Left lung (tissue), 10 donors: ENCODE data around the gene PARD6A. TPM values are rescaled to one million over a fixed set of nuclear protein-coding genes. Genes with fewer than 3 reads are reported as not detected.
A peak's percentile ranks its signal among the peaks of the same experiment; 100 is the strongest.

Experiments
- ATAC-seq: fragments of 200-7000 bp; cut with Tn5 transposase; one replicate; pipeline ENCODE4 v1.9.1; 2020; ENCODE audit warnings: moderate library complexity
- DNase-seq, 4 donors: peaks; one replicate each; pipeline ENCODE4 v3.0.0-alpha.2; 2013 to 2020
- H3K27ac ChIP-seq, 2 donors: fragments of 200-600 bp; sonication (generic) in 1 of 2; one replicate each; pipeline versions ENCODE4 v1.5.0 to v1.8.0; 2020 to 2021
- H3K27me3 ChIP-seq, 2 donors: fragments of 200-600 bp; sonication (generic) in 1 of 2; one replicate each; pipeline versions ENCODE4 v1.5.0 to v1.8.0; 2020 to 2021
- H3K36me3 ChIP-seq, 2 donors: fragments of 200-600 bp; sonication (generic) in 1 of 2; one replicate each; pipeline versions ENCODE4 v1.5.0 to v1.8.0; 2020 to 2021
- H3K4me1 ChIP-seq, 2 donors: fragments of 200-600 bp; one replicate each; pipeline ENCODE4 v1.8.0; 2021
- H3K4me3 ChIP-seq, 2 donors: fragments of 200-600 bp; sonication (generic) in 1 of 2; one replicate each; pipeline versions ENCODE4 v1.5.0 to v1.8.0; 2020 to 2021; ENCODE audit warnings: mild to moderate bottlenecking in 1 of 2
- H3K9me3 ChIP-seq, 2 donors: fragments of 200-600 bp; sonication (generic) in 1 of 2; one replicate each; pipeline versions ENCODE4 v1.5.0 to v1.8.0; 2020 to 2021
- CTCF ChIP-seq, 2 donors: fragments of 200-600 bp; sonication (generic) in 1 of 2; IDR thresholded peaks; one replicate each; pipeline versions ENCODE4 v1.5.0 to v1.8.0; 2021; ENCODE audit warnings: antibody characterized with exemption in 2 of 2
- intact Hi-C, 2 donors: fragments of 100-400 bp; cut with DNase I; formaldehyde crosslinking; loops; one replicate each; pipeline versions ENCODE4 v1.11.2 to v1.14.2; 2022
- polyA plus RNA-seq, 6 donors: library from polyadenylated mRNA; unstranded; fragments of 120-200 nt; gene quantifications; one replicate each; pipeline ENCODE4 v1.2.1, GENCODE V29; 2013; ENCODE audit not compliant: insufficient read length in 6 of 6
- total RNA-seq, 2 donors: library from RNA; stranded (reverse); fragmentation: NEBNext Ultra II Directional; extraction: Animal tissue kit (Norgen Biotek cat#: 25700); gene quantifications; one replicate each; pipeline ENCODE4 v1.2.1, GENCODE V29; 2021
- donor health status: DM: no; HTN: yes; CAD: no.
- donor health status: DM: no; HTN: no; CAD: no.

Gene PARD6A
- total and polyA plus RNA-seq, 8 donors = 1.4 to 4.1 (median 1.9) TPM

DNA sequence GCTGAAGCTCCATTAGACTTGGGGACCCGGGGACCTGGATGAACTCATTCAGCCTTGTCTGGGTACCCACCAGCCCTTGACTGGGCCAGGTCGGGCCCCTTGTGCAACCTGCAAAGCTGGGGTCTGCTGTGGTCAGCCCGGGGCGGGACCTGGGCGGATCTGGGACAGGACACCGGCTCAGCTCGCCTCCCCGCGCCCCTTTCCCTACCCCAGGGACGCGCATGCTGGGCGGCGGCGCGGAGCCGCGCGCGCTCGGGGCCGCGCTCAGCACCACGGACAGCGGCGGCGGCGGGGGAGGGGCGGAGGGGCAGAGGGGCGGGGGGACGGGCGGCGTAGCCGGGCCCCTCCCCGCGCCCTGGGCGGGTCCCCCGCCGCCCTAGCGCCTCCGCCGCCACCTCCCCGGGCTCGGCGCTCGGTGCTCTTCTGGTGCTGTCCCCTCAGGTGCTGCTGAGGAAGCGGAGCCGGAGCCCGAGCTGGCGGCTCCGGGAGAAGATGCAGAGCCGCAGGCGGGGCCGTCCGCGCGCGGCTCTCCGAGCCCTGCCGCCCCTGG lies 8.1 kb upstream of the PARD6A start:
- H3K36me3 ChIP-seq = peaks cover 0 to 17% of the 10 kb centered on the region in 2 donors
- H3K27me3 ChIP-seq = peaks cover 37 to 78% of the 10 kb centered on the region in 2 donors
- H3K4me3 ChIP-seq = peak overlapping the region in 1 of 2 donors; percentile 18
- intact Hi-C loops = loop anchor here in 1 of 2 donors (10.0 kb wide), 1 partner anchor 108 kb away; no protein-coding TSS in a partner anchor
- TF ChIP-seq CTCF (IDR thresholded peaks at IDR 0.05) = no peak
- peak; percentile 65 for ATAC-seq
- no peak overlapping the region for H3K27ac ChIP-seq
- peaks cover 5 to 9% of the 10 kb centered on the region in 2 donors for H3K4me1 ChIP-seq
- H3K9me3 ChIP-seq = no peaks in the 10 kb centered on the region
- DNase-seq = peak in 1 of 4 donors; percentile 74

DNA sequence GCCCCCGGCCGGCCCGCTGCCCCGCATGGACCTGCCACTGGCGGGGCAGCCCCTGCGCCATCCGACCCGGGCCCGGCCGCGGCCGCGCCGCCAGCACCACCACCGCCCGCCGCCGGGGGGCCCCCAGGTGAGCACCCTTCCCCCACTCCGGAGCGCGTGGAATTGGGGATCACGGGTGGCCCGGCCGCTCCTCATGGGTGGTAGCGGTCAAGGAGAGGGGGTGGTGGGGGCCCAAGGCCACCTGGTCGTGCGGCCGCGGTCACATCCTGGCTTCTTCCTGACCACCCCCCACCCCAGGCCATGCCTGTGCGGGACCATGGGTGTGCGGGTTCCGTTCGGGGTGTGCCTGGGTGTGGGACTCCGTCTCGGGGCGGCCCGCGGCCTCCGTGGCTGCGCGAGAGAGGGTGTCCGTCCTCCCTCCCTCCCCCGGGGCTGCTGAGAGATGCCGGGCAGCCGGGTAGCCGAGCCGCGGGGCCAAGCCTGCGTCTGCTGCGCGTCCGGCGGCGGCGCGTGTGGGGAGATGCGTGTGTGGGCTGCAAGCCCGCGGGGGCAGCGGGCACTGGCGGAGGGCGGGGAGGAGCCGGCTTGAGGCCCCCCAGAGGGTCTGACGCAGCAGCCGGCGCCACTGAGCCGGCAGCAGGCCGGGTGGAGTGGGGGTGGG lies 7.5 kb upstream of the PARD6A start:
- DNase-seq (peak in 1 of 4 donors; percentile 80), ATAC-seq (no peak)
- H3K9me3 ChIP-seq = no peaks in the 10 kb centered on the region
- peak overlapping the region in 1 of 2 donors; percentile 18 for H3K4me3 ChIP-seq
- intact Hi-C loops = loop anchor here in 1 of 2 donors (10.0 kb wide), 1 partner anchor 108 kb away; no protein-coding TSS in a partner anchor
- no peak overlapping the region for H3K27ac ChIP-seq
- H3K27me3 ChIP-seq = peaks cover 32 to 72% of the 10 kb centered on the region in 2 donors
- H3K4me1 ChIP-seq = peaks cover 5 to 9% of the 10 kb centered on the region in 2 donors
- peaks cover 0 to 23% of the 10 kb centered on the region in 2 donors for H3K36me3 ChIP-seq
- no peak for TF ChIP-seq CTCF (IDR thresholded peaks at IDR 0.05)

DNA sequence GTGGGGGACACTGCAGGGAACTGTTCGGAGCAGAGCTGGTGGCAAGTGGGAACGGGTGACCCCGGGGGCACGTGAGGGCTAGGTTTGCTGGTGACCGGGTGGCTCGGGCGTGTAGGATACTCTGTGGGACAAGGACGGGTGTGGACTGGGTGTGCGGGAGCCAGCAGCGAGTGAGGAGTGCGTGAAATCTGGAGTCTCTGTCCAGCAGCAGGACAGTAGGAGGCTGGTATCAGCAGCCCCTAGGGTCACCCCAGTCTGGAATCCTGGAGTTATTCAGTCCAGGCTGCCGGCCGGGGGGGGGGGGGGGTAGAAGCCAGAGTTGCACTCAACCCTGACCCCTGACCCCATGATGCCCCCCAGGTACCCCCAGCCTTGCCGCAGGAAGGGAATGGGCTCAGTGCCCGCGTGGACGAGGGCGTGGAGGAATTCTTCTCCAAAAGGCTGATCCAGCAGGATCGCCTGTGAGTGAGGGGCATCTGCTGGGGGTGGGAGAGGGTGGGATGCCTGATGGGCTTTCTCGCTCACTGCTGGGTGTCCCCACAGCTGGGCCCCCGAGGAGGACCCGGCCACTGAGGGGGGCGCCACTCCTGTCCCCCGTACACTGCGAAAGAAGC lies 6.9 kb upstream of the PARD6A start:
- no peak overlapping the region for H3K27ac ChIP-seq
- H3K4me3 ChIP-seq = no peak overlapping the region
- H3K9me3 ChIP-seq = no peaks in the 10 kb centered on the region
- peaks cover 5 to 14% of the 10 kb centered on the region in 2 donors for H3K4me1 ChIP-seq
- intact Hi-C loops = loop anchor here in 1 of 2 donors (10.0 kb wide), 1 partner anchor 109 kb away; no protein-coding TSS in a partner anchor
- H3K36me3 ChIP-seq = peaks cover 0 to 23% of the 10 kb centered on the region in 2 donors
- no peak for TF ChIP-seq CTCF (IDR thresholded peaks at IDR 0.05)
- DNase-seq (no peak), ATAC-seq (no peak)
- peaks cover 26 to 65% of the 10 kb centered on the region in 2 donors for H3K27me3 ChIP-seq

GRCh38 chr16:67654403-67654911 lies 6.3 kb upstream of the PARD6A start:
- Histone ChIP-seq H3K27ac (no peak overlapping the region), H3K27me3 (peaks cover 23 to 60% of the 10 kb centered on the region in 2 donors), H3K4me1 (peaks cover 11 to 19% of the 10 kb centered on the region in 2 donors), H3K36me3 (peaks cover 0 to 23% of the 10 kb centered on the region in 2 donors), H3K9me3 (no peaks in the 10 kb centered on the region), H3K4me3 (no peak overlapping the region)
- no peak for TF ChIP-seq CTCF (IDR thresholded peaks at IDR 0.05)
- DNase-seq (peak in 1 of 4 donors; percentile 71), ATAC-seq (no peak)
- intact Hi-C loops = loop anchor here in 1 of 2 donors (10.0 kb wide), 1 partner anchor 110 kb away; no protein-coding TSS in a partner anchor
